HFFc6 (cell line): ENCODE data around the gene MS4A12. TPM values are rescaled to one million over a fixed set of nuclear protein-coding genes. Genes with fewer than 3 reads are reported as not detected.
"Not testable (repeated sequence)": the region's sequence is repeated elsewhere in the genome, so short reads cannot be mapped to it uniquely, and the experiment has no call there.

Experiments used
- DNase-seq: peaks from one replicate; pipeline ENCODE4 v3.0.0-alpha.2; 2018
- H3K27ac Mint-ChIP-seq: 2 replicates; pipeline ENCODE4 v1.8.0; 2020; ENCODE audit warnings: mild to moderate bottlenecking, mixed read lengths
- H3K27me3 Mint-ChIP-seq: 2 replicates; pipeline ENCODE4 v1.8.0; 2021; ENCODE audit warnings: mild to moderate bottlenecking, moderate library complexity, mixed read lengths; ENCODE audit not compliant: insufficient read depth
- H3K36me3 Mint-ChIP-seq: 2 replicates; pipeline ENCODE4 v1.8.0; 2021; ENCODE audit warnings: low read depth, mixed read lengths
- H3K4me1 Mint-ChIP-seq: 2 replicates; pipeline ENCODE4 v1.8.0; 2020; ENCODE audit warnings: low read depth, mixed read lengths
- H3K4me3 Mint-ChIP-seq: 2 replicates; pipeline ENCODE4 v1.8.0; 2020; ENCODE audit warnings: mild to moderate bottlenecking, moderate library complexity, mixed read lengths
- H3K9me3 Mint-ChIP-seq: 2 replicates; pipeline ENCODE4 v1.8.0; 2020; ENCODE audit warnings: mild to moderate bottlenecking, mixed read lengths
- CTCF ChIP-seq: fragments of 200-600 bp; sonication (generic); IDR thresholded peaks from 2 replicates; pipeline ENCODE4 v1.5.0; 2021; ENCODE audit warnings: antibody characterized with exemption, mild to moderate bottlenecking
- total RNA-seq, 6 experiments: library from RNA; stranded (reverse); fragmentation: NEBNext Ultra II Directional; extraction: Animal tissue kit (Norgen Biotek cat#: 25700); gene quantifications; 2 replicates in 1 of 6; 3 replicates in 5 of 6; pipeline ENCODE4 v1.2.3, GENCODE V29; 2021

The MS4A12 gene
- total RNA-seq, 6 experiments from 2014 or later = 0.18 TPM; not detected in 5

- no peak for DNase-seq
- H3K4me1 Mint-ChIP-seq = no peaks in the 10 kb centered on the region
- TF ChIP-seq CTCF = no peak
- no peaks in the 10 kb centered on the region for H3K36me3 Mint-ChIP-seq
- H3K4me3 Mint-ChIP-seq = no peak overlapping the region
- no peak overlapping the region for H3K27ac Mint-ChIP-seq
- no peaks in the 10 kb centered on the region for H3K27me3 Mint-ChIP-seq
- peaks cover 27% of the 10 kb centered on the region for H3K9me3 Mint-ChIP-seq
These were observed 21.2 kb downstream of the MS4A12 start for GRCh38 chr11:60513496-60514460.

- Mint-ChIP-seq H3K4me3 (no peak within 1 kb of the TSS), H3K27me3 (no peaks in the 10 kb centered on the region), H3K27ac (no peak within 1 kb of the TSS), H3K4me1 (no peaks in the 10 kb centered on the region), H3K36me3 (no peaks in the 10 kb centered on the region), H3K9me3 (peaks cover 32% of the 10 kb centered on the region)
- TF ChIP-seq CTCF = no peak
- no peak for DNase-seq
These were observed 22.7 kb downstream of the MS4A12 start, which contains the start of gene MS4A13 for GRCh38 chr11:60515144-60515855. TSS of gene MS4A13 (plus strand) at chr11:60515392. CDS start at chr11:60518084, 2,692 bp downstream.

- H3K4me3 Mint-ChIP-seq = no peak overlapping the region
- no peak overlapping the region for H3K27ac Mint-ChIP-seq
- H3K36me3 Mint-ChIP-seq = no peaks in the 10 kb centered on the region
- H3K4me1 Mint-ChIP-seq = no peaks in the 10 kb centered on the region
- no peak for TF ChIP-seq CTCF
- H3K9me3 Mint-ChIP-seq = peaks cover 16% of the 10 kb centered on the region
- no peaks in the 10 kb centered on the region for H3K27me3 Mint-ChIP-seq
- no peak for DNase-seq
These were observed 35.9 kb downstream of the MS4A12 start for GRCh38 chr11:60528465-60528864.

- Mint-ChIP-seq H3K27ac (no peak overlapping the region), H3K9me3 (peaks cover 16% of the 10 kb centered on the region), H3K4me3 (no peak overlapping the region), H3K36me3 (no peaks in the 10 kb centered on the region), H3K4me1 (no peaks in the 10 kb centered on the region), H3K27me3 (no peaks in the 10 kb centered on the region)
- no peak for TF ChIP-seq CTCF
- no peak for DNase-seq
These were observed 36.4 kb downstream of the MS4A12 start for GRCh38 chr11:60528934-60529333.

GRCh38 chr11:60530454-60531100 lies 38.0 kb downstream of the MS4A12 start:
- Mint-ChIP-seq H3K4me3 (no peak overlapping the region), H3K27me3 (no peaks in the 10 kb centered on the region), H3K27ac (no peak overlapping the region), H3K36me3 (no peaks in the 10 kb centered on the region), H3K9me3 (peaks cover 16% of the 10 kb centered on the region), H3K4me1 (no peaks in the 10 kb centered on the region)
- DNase-seq = no peak
- no peak for TF ChIP-seq CTCF

GRCh38 chr11:60532383-60532782 lies 39.8 kb downstream of the MS4A12 start:
- not testable (repeated sequence) for H3K4me3 Mint-ChIP-seq, H3K4me1 Mint-ChIP-seq, H3K27me3 Mint-ChIP-seq, H3K36me3 Mint-ChIP-seq, DNase-seq, H3K27ac Mint-ChIP-seq
- peaks cover 16% of the 10 kb centered on the region for H3K9me3 Mint-ChIP-seq

GRCh38 chr11:60538627-60539026 lies 46.0 kb downstream of the MS4A12 start:
- peaks cover 19% of the 10 kb centered on the region for H3K9me3 Mint-ChIP-seq
- H3K4me1 Mint-ChIP-seq, H3K36me3 Mint-ChIP-seq, H3K27ac Mint-ChIP-seq, H3K27me3 Mint-ChIP-seq, DNase-seq, H3K4me3 Mint-ChIP-seq: not testable (repeated sequence)
